Astrocyte (in vitro differentiated cells and primary cell): ENCODE results near the gene SH3GLB2. TPM values are rescaled to one million over a fixed set of nuclear protein-coding genes. Genes with fewer than 3 reads are reported as not detected.

Experiments
- DNase-seq: peaks from one replicate; pipeline ENCODE4 v3.0.0-alpha.2; 2010; ENCODE audit warnings: low read depth
- FAIRE-seq: peaks from 2 replicates; lab custom pipeline; 2011; peaks lifted over from hg19 to GRCh38; lab: Jason Lieb, UNC
- H2AFZ ChIP-seq: 2 replicates; pipeline ENCODE4 v1.6.0; 2012; ENCODE audit warnings: low read depth, low read length, inconsistent platforms
- H3K27ac ChIP-seq: 2 replicates; pipeline ENCODE4 v1.5.1; 2011; ENCODE audit warnings: low read depth, low read length, inconsistent platforms
- H3K27me3 ChIP-seq: 2 replicates; pipeline ENCODE4 v1.6.0; 2011; ENCODE audit warnings: low read length, inconsistent platforms; ENCODE audit not compliant: insufficient read depth
- H3K36me3 ChIP-seq: 2 replicates; pipeline ENCODE4 v1.5.1; 2011; ENCODE audit warnings: low read length, inconsistent platforms; ENCODE audit not compliant: insufficient read depth
- H3K4me1 ChIP-seq: 2 replicates; pipeline ENCODE4 v1.5.1; 2011; ENCODE audit warnings: low read length, inconsistent platforms; ENCODE audit not compliant: insufficient read depth
- H3K4me2 ChIP-seq: 2 replicates; pipeline ENCODE4 v1.6.0; 2012; ENCODE audit warnings: low read length, inconsistent platforms
- H3K4me3 ChIP-seq: 2 replicates; pipeline ENCODE4 v1.5.1; 2011; ENCODE audit warnings: low read depth, mild to moderate bottlenecking, low read length, inconsistent platforms; ENCODE audit not compliant: insufficient read depth
- H3K79me2 ChIP-seq: 2 replicates; pipeline ENCODE4 v1.6.0; 2012; ENCODE audit warnings: mild to moderate bottlenecking, low read length, inconsistent platforms; ENCODE audit not compliant: insufficient read depth
- H3K9ac ChIP-seq: 2 replicates; pipeline ENCODE4 v1.6.0; 2012; ENCODE audit warnings: mild to moderate bottlenecking, low read length, inconsistent platforms
- H3K9me3 ChIP-seq: 2 replicates; pipeline ENCODE4 v1.5.1; 2012; ENCODE audit warnings: low read depth, mild to moderate bottlenecking, low read length, inconsistent platforms; ENCODE audit not compliant: insufficient read depth
- H4K20me1 ChIP-seq: 2 replicates; pipeline ENCODE4 v1.6.0; 2012; ENCODE audit warnings: low read length, inconsistent platforms; ENCODE audit not compliant: insufficient read depth
- H3K27ac Mint-ChIP-seq: one replicate; pipeline ENCODE4 v1.8.0; 2021; ENCODE audit warnings: mild to moderate bottlenecking, mixed read lengths; ENCODE audit not compliant: unreplicated experiment
- H3K27me3 Mint-ChIP-seq: one replicate; pipeline ENCODE4 v1.8.0; 2021; ENCODE audit warnings: low read depth, mixed read lengths; ENCODE audit not compliant: unreplicated experiment
- H3K36me3 Mint-ChIP-seq: one replicate; pipeline ENCODE4 v1.8.0; 2021; ENCODE audit warnings: low read depth, mixed read lengths; ENCODE audit not compliant: unreplicated experiment
- H3K4me1 Mint-ChIP-seq: one replicate; pipeline ENCODE4 v1.8.0; 2021; ENCODE audit warnings: low read depth, mixed read lengths; ENCODE audit not compliant: unreplicated experiment
- H3K4me3 Mint-ChIP-seq: one replicate; pipeline ENCODE4 v1.8.0; 2021; ENCODE audit warnings: mild to moderate bottlenecking, moderate library complexity, mixed read lengths; ENCODE audit not compliant: unreplicated experiment
- H3K9me3 Mint-ChIP-seq: one replicate; pipeline ENCODE4 v1.8.0; 2021; ENCODE audit warnings: mild to moderate bottlenecking, mixed read lengths; ENCODE audit not compliant: unreplicated experiment
- CTCF ChIP-seq: IDR thresholded peaks from 2 replicates; pipeline ENCODE4 v1.5.1; 2011; ENCODE audit warnings: low read depth, mild to moderate bottlenecking, inconsistent platforms, low read length, moderate library complexity; ENCODE audit not compliant: insufficient read depth
- EZH2 ChIP-seq: IDR thresholded peaks from 2 replicates; pipeline ENCODE4 v1.6.1; 2012; ENCODE audit warnings: mild to moderate bottlenecking, low read length, inconsistent platforms; ENCODE audit not compliant: insufficient read depth
- total RNA-seq: library from RNA; stranded (reverse); gene quantifications from 2 replicates; pipeline ENCODE4 v1.2.1, GENCODE V29; 2021

SH3GLB2 gene
- total RNA-seq, 1 donor from 2014 or later: 38.0 TPM

- Histone ChIP-seq H3K4me2 (no peak overlapping the region), H3K9ac (no peak overlapping the region), H3K36me3 (no peaks in the 10 kb centered on the region), H2AFZ (no peak overlapping the region), H3K4me3 (no peak overlapping the region), H3K4me1 (no peaks in the 10 kb centered on the region), H3K9me3 (no peaks in the 10 kb centered on the region), H3K27ac (no peak overlapping the region), H3K79me2 (no peaks in the 10 kb centered on the region), H3K27me3 (no peaks in the 10 kb centered on the region), H4K20me1 (no peaks in the 10 kb centered on the region)
- no peak overlapping the region for H3K27ac Mint-ChIP-seq
- no peaks in the 10 kb centered on the region for H3K9me3 Mint-ChIP-seq
- FAIRE-seq (no peak), DNase-seq (no peak)
- H3K36me3 Mint-ChIP-seq: peaks cover 3% of the 10 kb centered on the region
- H3K4me1 Mint-ChIP-seq: no peaks in the 10 kb centered on the region
- TF ChIP-seq CTCF (no peak), EZH2 (no peak)
- H3K4me3 Mint-ChIP-seq: no peak overlapping the region
- no peaks in the 10 kb centered on the region for H3K27me3 Mint-ChIP-seq
Observed at GRCh38 chr9:129012893-129013448, 15.2 kb downstream of the SH3GLB2 start.

DNA sequence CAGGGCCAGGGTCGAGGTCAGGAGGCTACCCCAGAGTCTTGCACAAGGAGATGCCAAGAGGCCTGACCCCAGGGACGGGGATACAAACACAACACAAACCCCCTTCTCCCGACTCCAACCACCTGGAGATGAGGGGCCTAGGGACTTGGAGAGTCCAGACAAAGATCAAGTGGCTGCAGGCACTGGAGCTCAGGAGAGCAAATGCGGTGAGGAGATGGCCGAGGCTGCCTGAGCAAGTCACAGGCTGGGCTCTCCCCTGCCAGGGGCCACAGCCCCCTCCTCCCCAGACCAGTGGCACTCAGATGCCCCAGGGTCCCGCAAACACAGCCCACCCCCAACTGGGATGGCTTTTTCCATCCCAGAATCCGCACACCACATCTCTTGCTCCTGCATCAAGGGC is 15.8 kb downstream of the SH3GLB2 start:
- H3K9me3 Mint-ChIP-seq: no peaks in the 10 kb centered on the region
- TF ChIP-seq CTCF: no peak
- TF ChIP-seq EZH2: no peak
- no peak overlapping the region for H2AFZ ChIP-seq
- no peak overlapping the region for H3K27ac ChIP-seq
- H3K79me2 ChIP-seq: no peaks in the 10 kb centered on the region
- no peaks in the 10 kb centered on the region for H3K4me1 ChIP-seq
- H3K4me2 ChIP-seq: no peak overlapping the region
- H3K27me3 ChIP-seq: no peaks in the 10 kb centered on the region
- no peak overlapping the region for H3K9ac ChIP-seq
- no peak overlapping the region for H3K4me3 ChIP-seq
- FAIRE-seq: no peak
- DNase-seq: no peak
- H4K20me1 ChIP-seq: peaks cover 2% of the 10 kb centered on the region
- no peaks in the 10 kb centered on the region for H3K9me3 ChIP-seq
- H3K36me3 ChIP-seq: no peaks in the 10 kb centered on the region
- no peaks in the 10 kb centered on the region for H3K4me1 Mint-ChIP-seq
- no peak overlapping the region for H3K4me3 Mint-ChIP-seq
- peaks cover 3% of the 10 kb centered on the region for H3K36me3 Mint-ChIP-seq
- H3K27me3 Mint-ChIP-seq: no peaks in the 10 kb centered on the region
- no peak overlapping the region for H3K27ac Mint-ChIP-seq

DNA sequence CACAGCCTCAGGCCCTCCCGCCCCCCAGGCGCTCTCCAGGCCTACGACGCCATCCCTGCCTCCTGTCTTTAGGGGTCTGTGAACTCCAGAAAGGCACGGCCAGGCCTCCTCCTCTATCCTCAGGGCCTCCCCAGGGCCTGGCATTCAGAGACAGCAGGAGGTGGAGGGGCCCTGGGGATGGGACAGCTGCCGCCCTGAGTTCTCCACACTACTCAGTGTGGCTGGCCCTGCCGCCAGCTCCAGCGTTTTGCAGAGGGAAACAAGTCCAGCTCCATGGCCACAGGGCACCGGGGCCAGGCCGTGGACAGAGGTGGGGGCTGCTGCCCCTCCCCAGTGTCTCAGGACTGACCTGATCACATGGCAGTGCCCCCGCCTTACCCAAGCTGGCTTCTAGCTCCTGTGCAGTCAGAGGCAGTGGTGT is 16.4 kb downstream of the SH3GLB2 start:
- Histone ChIP-seq H4K20me1 (peaks cover 7% of the 10 kb centered on the region), H3K9ac (no peak overlapping the region), H3K27me3 (no peaks in the 10 kb centered on the region), H3K4me3 (no peak overlapping the region), H3K4me2 (no peak overlapping the region), H2AFZ (no peak overlapping the region), H3K9me3 (no peaks in the 10 kb centered on the region), H3K79me2 (no peaks in the 10 kb centered on the region), H3K4me1 (no peaks in the 10 kb centered on the region), H3K36me3 (peaks cover 3% of the 10 kb centered on the region), H3K27ac (no peak overlapping the region)
- FAIRE-seq (no peak), DNase-seq (no peak)
- TF ChIP-seq CTCF (no peak), EZH2 (no peak)
- H3K36me3 Mint-ChIP-seq: peaks cover 3% of the 10 kb centered on the region
- H3K27me3 Mint-ChIP-seq: no peaks in the 10 kb centered on the region
- H3K9me3 Mint-ChIP-seq: no peaks in the 10 kb centered on the region
- H3K27ac Mint-ChIP-seq: no peak overlapping the region
- H3K4me1 Mint-ChIP-seq: no peaks in the 10 kb centered on the region
- H3K4me3 Mint-ChIP-seq: no peak overlapping the region
